ENCODE measurements around the gene DSN1. TPM values are rescaled to one million over a fixed set of nuclear protein-coding genes. Genes with fewer than 3 reads are reported as not detected.

The DSN1 gene
- total and polyA plus RNA-seq, 2 donors (not counting 3 experiments of a cell fraction or from before 2014, with no cell fraction given): 11.0 to 25.0 TPM

DNA sequence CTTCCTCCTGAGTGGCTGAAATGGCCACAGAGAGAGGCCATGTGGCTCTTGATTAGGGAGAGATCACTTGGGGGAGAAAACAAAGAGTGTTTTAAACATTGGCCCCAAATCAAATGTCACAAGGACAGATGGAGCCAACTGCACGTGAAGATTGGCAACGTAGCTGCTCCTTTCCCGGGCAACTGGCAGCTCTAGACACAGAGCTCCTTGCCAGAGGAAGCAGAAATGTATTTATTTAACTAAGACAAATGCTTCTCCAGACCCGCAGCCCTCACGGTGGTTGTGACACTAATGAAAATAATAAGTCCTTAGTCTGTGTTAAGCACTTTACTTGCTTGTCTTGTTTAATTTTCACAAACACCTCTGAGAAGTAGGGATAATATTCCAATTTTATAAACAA is 49.6 kb upstream of the DSN1 start:
- Histone ChIP-seq H3K79me2 (ENCODE audit: control insufficient read depth, insufficient read depth, low read length) (no peaks in the 10 kb centered on the region), H3K9me3 (replicated peaks; ENCODE audit: control insufficient read depth, insufficient read depth, low read length) (no peaks in the 10 kb centered on the region), H3K9me1 (replicated peaks; ENCODE audit: control insufficient read depth, extremely low read depth, insufficient read depth, low read length) (no peaks in the 10 kb centered on the region), H3K4me2 (ENCODE audit: insufficient read depth, low read length) (no peak overlapping the region), H3K4me1 (ENCODE audit: control insufficient read depth, extremely low read depth, insufficient read depth, low read length) (peaks cover 2% of the 10 kb centered on the region), H3K4me3 (replicated peaks in 1 of 3; ENCODE audit: insufficient read depth in 1 of 3, low read depth in 1 of 3, low read length in 3 of 3) (no peak overlapping the region), H2AFZ (ENCODE audit: low read depth, low read length) (no peak overlapping the region), H3K36me3 (ENCODE audit: control insufficient read depth in 2 of 2, extremely low read depth in 1 of 2, insufficient read depth in 2 of 2, low read length in 2 of 2) (peaks cover 0 to 7% of the 10 kb centered on the region in 2 experiments), H3K27ac (ENCODE audit: insufficient read depth, low read depth, low read length) (no peak overlapping the region), H3K27me3 (ENCODE audit: control insufficient read depth in 2 of 2, insufficient read depth in 2 of 2, low read length in 2 of 2) (no peaks in the 10 kb centered on the region), H4K20me1 (replicated peaks; ENCODE audit: control insufficient read depth, extremely low read depth, insufficient read depth, low read length) (no peaks in the 10 kb centered on the region), H3K9ac (replicated peaks; ENCODE audit: extremely low read depth, insufficient read depth, low read length) (no peak overlapping the region)
- DNase-seq (ENCODE audit: low read depth, low spot score) (no peak), FAIRE-seq (no peak)
- ChIA-PET CTCF (interaction anchor here (0.9 to 2.2 kb wide), 2 partner anchors 15 to 59 kb away, joined by 3 to 16 read pairs; no protein-coding TSS in a partner anchor), POLR2A (no interaction called here)
- dilution Hi-C loops (cut with MboI; ENCODE audit: extremely low pct_ligation_motif_present, low sequenced_read_pairs): no loop called here
- no TSS peak for BruUV-seq (replicated peaks)
- intact Hi-C loops (cut with micrococcal nuclease): no loop called here
- TF ChIP-seq GATA2 (IDR thresholded peaks at IDR 0.05; ENCODE audit: insufficient read depth, insufficient read length, low read depth, low read length) (no peak), JUN (IDR thresholded peaks at IDR 0.05; ENCODE audit: borderline replicate concordance, insufficient read depth, insufficient read length, low read depth) (no peak), FOS (IDR thresholded peaks at IDR 0.05; ENCODE audit: borderline replicate concordance, insufficient read depth, low read length) (no peak), POLR2A (IDR thresholded peaks at IDR 0.05; ENCODE audit: low read depth, low read length) (no peak), POLR2AphosphoS5 (IDR thresholded peaks at IDR 0.05; ENCODE audit: insufficient read depth, low read depth, low read length) (no peak), MYC (IDR thresholded peaks at IDR 0.05; ENCODE audit: low read depth, low read length) (no peak), EZH2 (IDR thresholded peaks at IDR 0.05; ENCODE audit: borderline replicate concordance, low read depth, low read length, severe bottlenecking) (no peak)
- TF ChIP-seq, protein P1, sequence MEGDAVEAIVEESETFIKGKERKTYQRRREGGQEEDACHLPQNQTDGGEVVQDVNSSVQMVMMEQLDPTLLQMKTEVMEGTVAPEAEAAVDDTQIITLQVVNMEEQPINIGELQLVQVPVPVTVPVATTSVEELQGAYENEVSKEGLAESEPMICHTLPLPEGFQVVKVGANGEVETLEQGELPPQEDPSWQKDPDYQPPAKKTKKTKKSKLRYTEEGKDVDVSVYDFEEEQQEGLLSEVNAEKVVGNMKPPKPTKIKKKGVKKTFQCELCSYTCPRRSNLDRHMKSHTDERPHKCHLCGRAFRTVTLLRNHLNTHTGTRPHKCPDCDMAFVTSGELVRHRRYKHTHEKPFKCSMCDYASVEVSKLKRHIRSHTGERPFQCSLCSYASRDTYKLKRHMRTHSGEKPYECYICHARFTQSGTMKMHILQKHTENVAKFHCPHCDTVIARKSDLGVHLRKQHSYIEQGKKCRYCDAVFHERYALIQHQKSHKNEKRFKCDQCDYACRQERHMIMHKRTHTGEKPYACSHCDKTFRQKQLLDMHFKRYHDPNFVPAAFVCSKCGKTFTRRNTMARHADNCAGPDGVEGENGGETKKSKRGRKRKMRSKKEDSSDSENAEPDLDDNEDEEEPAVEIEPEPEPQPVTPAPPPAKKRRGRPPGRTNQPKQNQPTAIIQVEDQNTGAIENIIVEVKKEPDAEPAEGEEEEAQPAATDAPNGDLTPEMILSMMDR (IDR thresholded peaks at IDR 0.05; ENCODE audit: extremely low read depth in 1 of 2, insufficient read depth in 1 of 2, low read depth in 1 of 2, low read length in 2 of 2): no peak
- TF ChIP-seq, protein P2, sequence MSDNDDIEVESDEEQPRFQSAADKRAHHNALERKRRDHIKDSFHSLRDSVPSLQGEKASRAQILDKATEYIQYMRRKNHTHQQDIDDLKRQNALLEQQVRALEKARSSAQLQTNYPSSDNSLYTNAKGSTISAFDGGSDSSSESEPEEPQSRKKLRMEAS (IDR thresholded peaks at IDR 0.05; ENCODE audit: insufficient read depth, insufficient read length): no peak
